Heart left ventricle (tissue), 13 donors: Measurements from ENCODE around the gene ADSS1.

Experiments used
- CTCF ChIP-seq, 12 donors: fragments of 200-600 bp; sonication (generic) in 4 of 12; IDR thresholded peaks; one replicate each; pipeline versions ENCODE4 v1.5.0 to v1.8.0; 2018 to 2022; ENCODE audit warnings: antibody characterized with exemption in 12 of 12, mild to moderate bottlenecking in 5 of 12
- POLR2A ChIP-seq, 2 donors: fragments of 450-650 bp; IDR thresholded peaks; one replicate each; pipeline ENCODE4 v1.6.1; 2017; ENCODE audit warnings: antibody characterized with exemption in 2 of 2, mild to moderate bottlenecking in 2 of 2, moderate library complexity in 2 of 2
- donor health status: ischemic (EF 13 %, LVEDD 7.1; RV severe dilation, severe dysfunction).
- donor health status: DM: no; HTN: yes; CAD: no.
- donor health status: DM: no; HTN: no; CAD: no.
- donor health status: ischemic (EF 25% LVEDD 6.9; RV normal size, moderate dysfunction).
- donor health status: ischemic (EF 25% LVEDD 5.7; RV mildly dilated, moderate dysfunction).
- donor health status: ischemic (EF 35%, LVEDD 5.7; RV mildly dilated, moderate dysfunction).
- donor health status: nonischemic (EF 11% LVEDD 7.7; RV severe dilation, severe dysfunction).
- donor health status: DM: yes; HTN: yes; CAD: no.
- donor health status: PGD.
- donor health status: ischemic (EF 29% LVEDD 5.4; RV normal size, mild dysfunction).
- donor health status: nonischemic (EF 23%, LVEDD 6.1; RV moderate dilation, normal function).

GRCh38 chr14:104725772-104726548 lies 1.9 kb downstream of the ADSS1 start:
- no peak for TF ChIP-seq CTCF (IDR thresholded peaks at IDR 0.05)
- no peak for TF ChIP-seq POLR2A (IDR thresholded peaks at IDR 0.05)
